ENCODE measurements around the gene NCBP3. TPM values are rescaled to one million over a fixed set of nuclear protein-coding genes. Genes with fewer than 3 reads are reported as not detected.
"Not testable (repeated sequence)": the region's sequence is repeated elsewhere in the genome, so short reads cannot be mapped to it uniquely, and the experiment has no call there.

NCBP3 gene
- total RNA-seq, 1 experiment from 2014 or later: 21.9 TPM

- not testable (repeated sequence) for DNase-seq (ENCODE audit: low read depth)
These were observed 51.9 kb downstream of the NCBP3 start for GRCh38 chr17:3794152-3794551.

GRCh38 chr17:3793258-3793657 lies 52.8 kb downstream of the NCBP3 start:
- not testable (repeated sequence) for DNase-seq (ENCODE audit: low read depth)

- no peak for DNase-seq (ENCODE audit: low read depth)
These were observed 53.6 kb downstream of the NCBP3 start for GRCh38 chr17:3792481-3792880.

- no peak for DNase-seq (ENCODE audit: low read depth)
These were observed 57.8 kb downstream of the NCBP3 start for GRCh38 chr17:3788200-3788599.

GRCh38 chr17:3785323-3785722 lies 60.7 kb downstream of the NCBP3 start:
- DNase-seq (ENCODE audit: low read depth): not testable (repeated sequence)

GRCh38 chr17:3782751-3783150 lies 63.3 kb downstream of the NCBP3 start:
- no peak for DNase-seq (ENCODE audit: low read depth)

GRCh38 chr17:3780986-3781385 lies 65.1 kb downstream of the NCBP3 start:
- no peak for DNase-seq (ENCODE audit: low read depth)

GRCh38 chr17:3777366-3778120 lies 68.5 kb downstream of the NCBP3 start:
- no peak for DNase-seq (ENCODE audit: low read depth)

GRCh38 chr17:3773966-3774365 lies 72.1 kb downstream of the NCBP3 start:
- no peak for DNase-seq (ENCODE audit: low read depth)

- peak; percentile 32 for DNase-seq (ENCODE audit: low read depth)
These were observed 72.5 kb downstream of the NCBP3 start for GRCh38 chr17:3773511-3773910.

GRCh38 chr17:3772764-3773163 lies 73.3 kb downstream of the NCBP3 start:
- no peak for DNase-seq (ENCODE audit: low read depth)

GRCh38 chr17:3771140-3771539 lies 74.9 kb downstream of the NCBP3 start:
- DNase-seq (ENCODE audit: low read depth): no peak

GRCh38 chr17:3770466-3770865 lies 75.6 kb downstream of the NCBP3 start:
- DNase-seq (ENCODE audit: low read depth): no peak

- DNase-seq (ENCODE audit: low read depth): no peak
These were observed 77.3 kb downstream of the NCBP3 start for GRCh38 chr17:3768769-3769168.

GRCh38 chr17:3768341-3768740 lies 77.7 kb downstream of the NCBP3 start:
- no peak for DNase-seq (ENCODE audit: low read depth)

- no peak for DNase-seq (ENCODE audit: low read depth)
These were observed 79.3 kb downstream of the NCBP3 start for GRCh38 chr17:3766779-3767178.

- no peak for DNase-seq (ENCODE audit: low read depth)
These were observed 80.1 kb downstream of the NCBP3 start for GRCh38 chr17:3765981-3766380.

- DNase-seq (ENCODE audit: low read depth): no peak
These were observed 82.3 kb downstream of the NCBP3 start for GRCh38 chr17:3763777-3764170.

- DNase-seq (ENCODE audit: low read depth): no peak
These were observed 82.9 kb downstream of the NCBP3 start for GRCh38 chr17:3762922-3763776.

GRCh38 chr17:3761918-3762380 lies 84.1 kb downstream of the NCBP3 start:
- no peak for DNase-seq (ENCODE audit: low read depth)

- no peak for DNase-seq (ENCODE audit: low read depth)
These were observed 84.8 kb downstream of the NCBP3 start for GRCh38 chr17:3761036-3761917.
